Measurements from ENCODE around the gene TFCP2L1. TPM values are rescaled to one million over a fixed set of nuclear protein-coding genes. Genes with fewer than 3 reads are reported as not detected.

The TFCP2L1 gene
- total RNA-seq, 1 donor from 2014 or later = 12.3 TPM

DNA sequence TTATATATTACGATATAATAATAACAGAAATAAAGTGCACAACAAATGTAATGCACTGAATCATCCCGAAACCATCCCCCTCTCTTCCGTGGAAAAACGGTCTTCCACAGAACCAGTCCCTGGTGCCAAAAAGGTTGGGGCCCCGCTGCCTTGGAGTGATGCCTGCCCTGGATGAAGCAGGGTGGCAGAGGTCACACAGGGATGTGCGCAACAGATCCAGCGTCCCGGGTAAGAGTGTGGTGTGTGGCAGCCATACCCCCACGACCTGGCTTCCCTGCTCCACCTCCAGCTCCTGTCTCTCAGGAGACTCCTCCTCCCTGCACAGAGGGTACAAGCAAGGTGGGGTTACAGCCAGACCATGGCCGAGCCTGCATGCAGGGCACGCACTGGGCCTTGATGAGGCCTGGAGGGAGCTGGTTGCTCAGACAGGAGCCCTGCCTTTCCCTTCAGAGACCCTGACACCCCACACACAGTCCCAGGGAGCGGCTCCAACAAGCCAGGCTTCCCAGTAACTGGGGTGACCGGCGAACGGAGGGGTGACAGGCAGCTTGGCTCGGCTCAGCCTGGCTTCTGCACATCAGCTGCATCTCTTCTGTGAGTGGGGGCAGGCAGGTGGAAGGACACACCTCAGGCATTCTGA is 41.1 kb downstream of the TFCP2L1 start:
- TF ChIP-seq, protein P1, sequence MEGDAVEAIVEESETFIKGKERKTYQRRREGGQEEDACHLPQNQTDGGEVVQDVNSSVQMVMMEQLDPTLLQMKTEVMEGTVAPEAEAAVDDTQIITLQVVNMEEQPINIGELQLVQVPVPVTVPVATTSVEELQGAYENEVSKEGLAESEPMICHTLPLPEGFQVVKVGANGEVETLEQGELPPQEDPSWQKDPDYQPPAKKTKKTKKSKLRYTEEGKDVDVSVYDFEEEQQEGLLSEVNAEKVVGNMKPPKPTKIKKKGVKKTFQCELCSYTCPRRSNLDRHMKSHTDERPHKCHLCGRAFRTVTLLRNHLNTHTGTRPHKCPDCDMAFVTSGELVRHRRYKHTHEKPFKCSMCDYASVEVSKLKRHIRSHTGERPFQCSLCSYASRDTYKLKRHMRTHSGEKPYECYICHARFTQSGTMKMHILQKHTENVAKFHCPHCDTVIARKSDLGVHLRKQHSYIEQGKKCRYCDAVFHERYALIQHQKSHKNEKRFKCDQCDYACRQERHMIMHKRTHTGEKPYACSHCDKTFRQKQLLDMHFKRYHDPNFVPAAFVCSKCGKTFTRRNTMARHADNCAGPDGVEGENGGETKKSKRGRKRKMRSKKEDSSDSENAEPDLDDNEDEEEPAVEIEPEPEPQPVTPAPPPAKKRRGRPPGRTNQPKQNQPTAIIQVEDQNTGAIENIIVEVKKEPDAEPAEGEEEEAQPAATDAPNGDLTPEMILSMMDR (conservative IDR thresholded peaks at IDR 0.05; ENCODE audit: low read depth, low read length) = no peak
- DNase-seq (ENCODE audit: low read depth) = no peak
- H3K4me3 ChIP-seq (ENCODE audit: low read depth, low read length) = no peak overlapping the region

DNA sequence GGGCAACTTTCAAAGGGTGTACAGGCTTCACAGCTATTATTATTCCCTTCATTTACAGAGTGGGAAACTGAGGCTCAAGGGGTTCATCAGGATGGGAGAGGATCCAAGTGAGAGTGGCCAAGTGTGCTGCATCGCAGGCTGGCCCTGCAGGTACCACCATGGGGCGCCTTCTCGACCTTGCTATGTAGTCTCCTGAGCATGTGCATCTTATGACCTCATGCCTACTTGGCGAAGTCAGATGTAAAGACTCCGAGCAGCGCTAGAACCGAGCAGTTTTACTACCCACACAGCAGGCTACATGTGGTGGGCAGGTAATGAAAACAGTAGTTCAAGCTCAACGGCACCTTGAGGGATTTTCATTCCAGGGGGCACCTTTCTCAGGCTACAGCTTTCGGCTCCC is 42.0 kb downstream of the TFCP2L1 start:
- TF ChIP-seq, protein P1 (conservative IDR thresholded peaks at IDR 0.05; ENCODE audit: low read depth, low read length) = no peak
- no peak for DNase-seq (ENCODE audit: low read depth)

DNA sequence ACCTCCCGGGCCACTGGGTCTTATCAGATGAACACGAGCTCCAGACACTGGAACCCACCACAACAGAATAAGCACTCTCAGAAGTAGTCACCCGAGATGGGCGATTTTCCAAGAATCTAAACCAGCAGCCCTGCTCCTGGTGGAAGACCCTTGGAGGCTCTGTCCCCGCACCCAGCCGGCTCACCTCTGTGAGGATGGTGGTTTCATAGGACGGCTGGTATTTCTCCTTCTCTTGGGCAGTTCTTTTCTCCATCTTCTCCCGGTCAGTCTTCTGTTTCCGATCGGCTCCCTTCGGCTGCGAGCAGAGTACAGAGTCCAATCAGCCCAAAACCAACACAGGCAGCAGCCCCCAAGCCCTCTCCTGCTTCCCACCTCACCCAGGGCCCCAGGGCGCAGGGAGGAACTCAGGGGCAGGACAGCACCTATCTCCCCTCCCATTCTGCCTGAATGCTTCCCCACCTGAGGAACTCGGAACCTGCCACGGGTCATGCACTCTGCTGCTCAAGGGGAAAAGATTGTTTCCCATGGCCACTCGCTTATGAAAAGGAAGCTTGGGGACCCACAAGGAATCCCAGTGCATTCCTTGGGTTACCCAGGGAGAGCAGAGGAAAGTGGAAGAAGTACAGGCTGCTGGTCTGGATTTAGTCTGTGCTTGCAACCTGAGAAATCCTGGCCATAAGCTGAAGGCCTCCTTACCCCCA is 42.7 kb downstream of the TFCP2L1 start:
- TF ChIP-seq, protein P1 (conservative IDR thresholded peaks at IDR 0.05; ENCODE audit: low read depth, low read length) = no peak
- H3K4me3 ChIP-seq (ENCODE audit: low read depth, low read length) = no peak overlapping the region
- DNase-seq (ENCODE audit: low read depth) = no peak

More for the DNA sequence above, 42.0 kb downstream of the TFCP2L1 start:
- no peak overlapping the region for H3K4me3 ChIP-seq (ENCODE audit: low read depth, low read length)

DNA sequence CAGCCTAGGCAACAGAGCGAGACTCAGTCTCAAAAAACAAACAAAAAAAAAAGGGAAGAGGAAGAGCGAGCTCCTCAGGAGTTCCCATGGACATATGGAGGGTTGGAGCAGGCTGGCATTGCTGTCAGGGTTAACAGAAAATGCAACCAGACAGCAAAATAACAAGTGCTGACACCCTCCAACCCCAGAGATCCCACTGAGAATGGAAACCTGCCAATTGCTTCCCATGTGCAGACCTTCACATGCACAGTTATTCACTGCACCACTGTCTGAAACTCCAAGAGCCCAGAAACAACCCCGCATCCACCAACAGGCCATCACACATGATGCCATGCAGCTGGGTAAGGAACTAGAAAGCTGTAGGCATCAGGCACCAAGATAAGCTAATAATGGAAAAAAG is 43.5 kb downstream of the TFCP2L1 start:
- TF ChIP-seq, protein P1 (conservative IDR thresholded peaks at IDR 0.05; ENCODE audit: low read depth, low read length) = no peak
- H3K4me3 ChIP-seq (ENCODE audit: low read depth, low read length) = no peak overlapping the region
- no peak for DNase-seq (ENCODE audit: low read depth)

DNA sequence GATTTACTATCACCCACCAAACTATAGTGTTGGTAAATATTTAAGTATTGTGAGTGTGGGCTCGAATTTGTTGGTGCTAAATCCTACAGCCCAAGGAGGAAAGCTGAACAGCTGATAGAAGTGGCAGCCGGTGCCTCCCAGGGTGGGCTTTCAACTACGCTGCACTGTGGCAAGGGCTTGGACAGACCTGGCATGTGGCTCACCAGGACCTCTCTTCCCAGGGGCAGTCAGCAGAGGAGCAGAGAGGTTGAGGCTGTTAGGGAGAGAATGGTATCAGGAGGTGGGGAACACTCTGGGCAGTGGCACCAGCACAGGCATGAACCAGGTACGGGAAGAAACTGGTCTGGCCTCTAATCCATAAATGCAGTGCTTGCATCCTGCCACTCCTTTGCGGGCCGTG is 44.6 kb downstream of the TFCP2L1 start:
- no peak for DNase-seq (ENCODE audit: low read depth)
- no peak overlapping the region for H3K4me3 ChIP-seq (ENCODE audit: low read depth, low read length)
- TF ChIP-seq, protein P1 (conservative IDR thresholded peaks at IDR 0.05; ENCODE audit: low read depth, low read length) = no peak

DNA sequence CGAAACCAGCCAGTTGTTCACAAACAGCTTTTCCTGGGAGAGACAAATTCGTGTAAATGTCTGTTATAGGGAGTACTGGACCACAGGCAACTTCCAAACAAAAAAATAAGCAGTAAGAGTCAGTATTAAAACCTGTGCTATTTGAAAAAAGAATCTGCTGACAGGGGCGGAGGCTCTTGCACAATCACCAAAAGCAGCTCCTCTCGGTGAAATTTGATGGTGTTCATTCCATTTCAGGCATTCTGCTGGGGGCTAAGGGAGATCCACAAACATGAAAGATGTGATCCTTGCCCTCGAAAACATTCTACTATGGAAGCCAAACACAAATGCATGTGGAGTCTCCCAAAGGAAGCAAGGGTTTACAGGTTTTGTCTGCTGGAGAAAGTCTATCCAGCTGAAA is 45.0 kb downstream of the TFCP2L1 start:
- no peak for DNase-seq (ENCODE audit: low read depth)
- TF ChIP-seq, protein P1 (conservative IDR thresholded peaks at IDR 0.05; ENCODE audit: low read depth, low read length) = no peak
- H3K4me3 ChIP-seq (ENCODE audit: low read depth, low read length) = no peak overlapping the region

DNA sequence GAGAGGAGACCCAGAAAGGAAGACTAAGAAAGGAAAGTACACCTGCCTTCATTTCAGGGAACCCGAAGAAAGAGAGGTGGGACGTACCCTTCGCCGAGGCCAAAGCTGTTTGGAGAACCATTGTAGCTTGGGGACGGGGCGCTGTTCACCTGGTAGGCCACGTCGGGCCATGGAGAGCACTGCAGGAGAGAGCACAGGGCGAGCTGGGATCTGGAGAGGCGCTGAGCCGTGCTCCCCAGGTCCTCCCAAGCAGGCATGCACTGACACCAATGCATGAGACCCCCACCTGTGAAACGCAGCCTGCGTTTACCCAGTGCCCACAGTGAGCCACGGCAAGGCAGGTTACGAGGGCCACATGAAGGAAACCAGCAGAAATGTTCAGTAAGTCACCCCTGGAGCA is 45.5 kb downstream of the TFCP2L1 start:
- no peak for DNase-seq (ENCODE audit: low read depth)
- TF ChIP-seq, protein P1 (conservative IDR thresholded peaks at IDR 0.05; ENCODE audit: low read depth, low read length) = no peak
- H3K4me3 ChIP-seq (ENCODE audit: low read depth, low read length) = no peak overlapping the region
